GM13977 (cell line): ENCODE measurements around the gene PLEKHB1.
"Not testable (repeated sequence)": the region's sequence is repeated elsewhere in the genome, so short reads cannot be mapped to it uniquely, and the experiment has no call there.

ENCODE experiments used
- DNase-seq: peaks from one replicate; pipeline ENCODE4 v3.0.0; 2012; ENCODE audit warnings: low spot score
- in situ Hi-C: fragments of 300-500 bp; cut with MboI; formaldehyde crosslinking; loops from one replicate; pipeline ENCODE4 v1.12.0; 2022; ENCODE audit warnings: low sequenced_read_pairs, low pct_unique_long_range_greater_than_20kb, mixed read lengths, inconsistent platforms; ENCODE audit not compliant: unreplicated experiment
- TF ChIP-seq, protein P1 (sequence below): IDR thresholded peaks from 2 replicates; pipeline ENCODE4 v1.5.1; 2012; ENCODE audit warnings: mild to moderate bottlenecking, control low read depth; ENCODE audit not compliant: insufficient read depth; ENCODE audit errors: extremely low read depth, missing control alignments

The PLEKHB1 gene

DNA sequence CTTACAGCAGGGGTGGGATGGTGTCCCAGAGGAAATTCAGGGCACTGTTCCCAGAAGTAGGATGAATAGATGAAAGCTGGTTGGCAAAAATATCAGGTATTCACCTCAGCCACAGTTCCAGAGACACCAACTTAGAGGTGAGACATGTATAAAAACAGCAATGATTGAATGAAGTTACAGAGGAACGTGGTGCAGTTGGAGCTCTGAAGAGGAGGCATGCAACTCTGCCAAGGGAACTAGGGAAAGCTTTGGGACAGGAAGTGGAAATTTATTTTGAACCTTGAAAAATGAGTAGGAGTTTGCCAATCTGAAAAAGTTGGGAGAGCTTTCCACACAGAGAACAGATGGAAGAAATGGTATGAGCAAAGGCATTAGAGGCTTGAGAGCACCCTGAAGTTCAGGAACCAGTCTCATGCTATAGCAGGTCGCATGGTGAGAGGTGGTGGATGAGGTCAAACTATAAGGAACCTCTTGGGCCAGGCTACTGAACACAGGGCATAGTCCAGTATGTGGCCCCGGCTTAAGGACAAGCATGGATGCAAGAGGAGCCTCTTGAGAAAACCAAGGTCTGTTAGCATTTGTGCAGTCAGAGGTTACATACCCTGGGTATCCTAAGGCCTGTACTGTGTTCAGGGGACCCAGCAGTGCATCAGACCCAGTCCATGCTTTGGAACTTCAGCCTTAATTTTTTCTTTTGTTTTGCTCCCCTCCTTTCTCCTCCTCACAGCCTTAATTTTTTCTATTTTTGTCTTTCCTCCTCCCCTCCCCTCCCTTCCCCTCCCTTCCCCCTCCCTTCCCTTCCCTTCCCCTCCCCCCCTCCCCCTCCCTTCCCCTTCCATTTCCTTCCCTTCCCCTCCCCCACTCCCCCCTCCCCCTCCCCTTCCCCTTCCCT is 17.5 kb downstream of the PLEKHB1 start:
- DNase-seq = peak; percentile 13
- TF ChIP-seq, protein P1, sequence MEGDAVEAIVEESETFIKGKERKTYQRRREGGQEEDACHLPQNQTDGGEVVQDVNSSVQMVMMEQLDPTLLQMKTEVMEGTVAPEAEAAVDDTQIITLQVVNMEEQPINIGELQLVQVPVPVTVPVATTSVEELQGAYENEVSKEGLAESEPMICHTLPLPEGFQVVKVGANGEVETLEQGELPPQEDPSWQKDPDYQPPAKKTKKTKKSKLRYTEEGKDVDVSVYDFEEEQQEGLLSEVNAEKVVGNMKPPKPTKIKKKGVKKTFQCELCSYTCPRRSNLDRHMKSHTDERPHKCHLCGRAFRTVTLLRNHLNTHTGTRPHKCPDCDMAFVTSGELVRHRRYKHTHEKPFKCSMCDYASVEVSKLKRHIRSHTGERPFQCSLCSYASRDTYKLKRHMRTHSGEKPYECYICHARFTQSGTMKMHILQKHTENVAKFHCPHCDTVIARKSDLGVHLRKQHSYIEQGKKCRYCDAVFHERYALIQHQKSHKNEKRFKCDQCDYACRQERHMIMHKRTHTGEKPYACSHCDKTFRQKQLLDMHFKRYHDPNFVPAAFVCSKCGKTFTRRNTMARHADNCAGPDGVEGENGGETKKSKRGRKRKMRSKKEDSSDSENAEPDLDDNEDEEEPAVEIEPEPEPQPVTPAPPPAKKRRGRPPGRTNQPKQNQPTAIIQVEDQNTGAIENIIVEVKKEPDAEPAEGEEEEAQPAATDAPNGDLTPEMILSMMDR = no peak
- in situ Hi-C loops = loop anchor here (25.0 kb wide), 1 partner anchor 302 kb away; no protein-coding TSS in a partner anchor

DNA sequence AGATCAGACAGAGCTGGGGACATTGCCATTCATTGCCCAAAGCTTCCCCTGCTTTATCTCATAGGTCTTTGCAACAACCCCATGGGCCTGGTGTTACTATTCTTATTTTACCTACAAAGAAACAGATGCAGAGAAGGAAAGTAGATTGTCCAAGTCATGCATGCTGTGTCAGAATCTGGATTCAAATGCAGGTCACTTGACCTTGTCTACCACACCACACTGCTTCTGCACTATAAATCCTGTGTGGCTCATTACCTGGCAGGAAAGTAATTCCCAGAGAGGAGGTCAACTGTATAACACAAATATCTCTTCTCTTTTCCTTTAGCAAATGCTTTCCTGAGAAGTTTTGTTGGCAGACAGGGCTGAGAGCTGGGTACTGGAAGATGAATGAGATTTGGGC is 18.5 kb downstream of the PLEKHB1 start:
- no peak for DNase-seq
- TF ChIP-seq, protein P1 = no peak
- in situ Hi-C loops = loop anchor here (25.0 kb wide), 1 partner anchor 303 kb away; no protein-coding TSS in a partner anchor

DNA sequence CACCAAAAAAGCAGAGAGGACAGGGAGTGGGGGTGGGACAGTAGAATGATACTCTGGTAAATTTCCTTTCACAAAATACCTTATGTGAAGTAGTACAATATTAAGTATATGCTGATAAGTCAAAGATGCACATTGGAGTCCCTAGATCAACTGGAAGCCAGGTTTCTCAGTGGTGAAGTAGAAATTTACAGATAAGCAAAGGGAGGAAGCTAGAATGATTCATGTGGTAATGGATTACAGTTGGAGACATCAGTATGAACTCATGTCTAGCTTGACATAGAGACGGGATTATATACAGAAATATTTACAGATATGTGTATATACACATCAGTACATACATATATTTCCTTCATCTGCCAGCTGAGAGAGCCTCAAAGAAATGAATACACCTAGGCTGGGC is 21.5 kb downstream of the PLEKHB1 start:
- DNase-seq = no peak
- in situ Hi-C loops = loop anchor here (25.0 kb wide), 1 partner anchor 306 kb away; no protein-coding TSS in a partner anchor
- TF ChIP-seq, protein P1 = no peak

DNA sequence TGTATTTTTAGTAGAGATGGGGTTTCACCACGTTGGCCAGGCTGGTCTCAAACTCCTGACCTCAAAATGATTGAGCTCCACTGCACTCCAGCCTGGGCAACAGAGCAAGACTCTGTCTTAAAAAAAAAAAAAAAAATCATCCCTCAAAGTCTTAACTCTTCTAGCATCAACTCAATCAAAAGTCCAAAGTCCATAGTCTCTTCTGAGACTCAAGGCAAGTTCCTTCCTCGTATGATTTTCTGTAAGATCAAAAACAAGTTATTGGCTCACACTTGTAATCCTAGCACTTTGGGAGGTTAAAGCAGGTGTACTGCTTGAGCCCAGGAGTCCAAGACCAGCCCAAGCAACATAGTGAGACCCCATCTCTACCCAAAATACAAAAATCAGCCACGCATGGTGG is 24.4 kb downstream of the PLEKHB1 start:
- TF ChIP-seq, protein P1 = no peak
- in situ Hi-C loops = loop anchor here (25.0 kb wide), 1 partner anchor 309 kb away; no protein-coding TSS in a partner anchor
- no peak for DNase-seq

DNA sequence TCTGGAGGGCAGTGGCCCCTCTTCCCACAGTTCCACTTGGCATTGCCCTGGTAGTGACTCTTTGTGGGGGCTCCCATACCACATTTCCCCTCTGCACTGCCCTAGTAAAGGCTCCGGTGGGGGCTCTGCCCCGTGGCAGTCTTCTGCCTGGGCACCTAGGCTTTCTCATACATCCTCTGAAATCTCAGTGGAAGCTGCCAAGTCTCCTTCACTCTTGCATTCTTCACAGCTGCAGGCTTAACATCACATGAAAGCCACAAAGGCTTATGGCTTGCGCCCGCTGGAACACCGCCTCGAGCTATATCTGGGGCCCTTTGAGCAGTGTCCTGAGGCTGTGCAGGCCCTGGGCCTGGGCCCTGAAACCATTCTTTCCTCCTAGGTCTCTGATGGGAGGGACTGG is 25.3 kb downstream of the PLEKHB1 start:
- DNase-seq = no peak
- in situ Hi-C loops = loop anchor here (25.0 kb wide), 1 partner anchor 309 kb away; no protein-coding TSS in a partner anchor
- TF ChIP-seq, protein P1 = no peak

DNA sequence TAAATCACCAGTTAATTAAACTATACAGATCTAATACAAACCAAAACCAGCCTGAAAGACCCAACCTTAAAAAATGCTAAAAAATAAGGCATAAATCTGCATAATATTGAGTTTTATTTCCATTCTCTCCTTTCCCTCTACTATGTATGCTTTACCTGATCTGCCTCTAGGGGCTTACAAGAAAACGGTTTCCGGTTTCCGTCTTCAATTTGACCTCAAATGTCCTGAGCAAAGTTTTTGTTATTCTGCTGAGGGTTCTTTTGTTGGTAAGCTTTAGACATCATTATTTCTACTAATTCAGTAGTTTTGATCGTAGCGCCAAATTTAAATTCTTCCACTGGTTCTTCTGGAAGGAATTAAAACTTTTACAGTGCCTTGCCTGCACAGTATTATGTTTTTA is 30.2 kb downstream of the PLEKHB1 start:
- in situ Hi-C loops, DNase-seq: not testable (repeated sequence)

DNA sequence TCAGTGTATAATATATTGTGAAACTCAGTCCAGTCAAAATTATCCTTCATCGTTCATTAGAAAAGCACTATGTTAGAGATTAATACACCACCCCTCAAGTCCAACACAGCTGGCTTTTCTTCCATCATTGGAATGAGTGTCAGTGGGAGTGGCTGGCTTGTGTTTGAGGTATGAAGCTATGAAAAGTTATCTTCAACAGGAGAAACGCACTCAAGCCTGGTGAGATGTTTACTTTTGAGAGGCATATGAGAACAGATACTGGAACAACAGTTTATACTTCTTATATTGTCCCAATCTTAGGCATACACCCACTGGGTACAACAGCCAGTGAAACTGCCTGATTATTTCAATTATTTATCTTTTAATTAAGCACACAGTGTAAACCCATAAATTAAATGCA is 34.3 kb downstream of the PLEKHB1 start:
- in situ Hi-C loops = no loop called here
- TF ChIP-seq, protein P1 = no peak
- DNase-seq = no peak
